ENCODE measurements around the gene USP5. TPM values are rescaled to one million over a fixed set of nuclear protein-coding genes. Genes with fewer than 3 reads are reported as not detected.

The USP5 gene
- total and polyA plus RNA-seq, 3 donors from 2014 or later = 96.1 to 154 (median 97.5) TPM

- H3K27ac ChIP-seq = peak overlapping the region in 1 of 2 donors; percentile 98
- H3K27me3 ChIP-seq = no peaks in the 10 kb centered on the region
- H3K4me1 ChIP-seq = peaks cover 19% of the 10 kb centered on the region
- peak overlapping the region; percentile 68 to 76 for H3K4me3 ChIP-seq
- TF ChIP-seq POLR2A (IDR thresholded peaks at IDR 0.05) = no peak
- TF ChIP-seq CTCF (IDR thresholded peaks at IDR 0.05) = no peak
- WGBS, 2 donors = 35 to 38% methylated on average over 16 of the region's 16 CpGs
- intact Hi-C loops (cut with DNase I; ENCODE audit: low total_unique reads) = no loop called here
- no peaks in the 10 kb centered on the region for H3K36me3 ChIP-seq (ENCODE audit: low read depth, missing control alignments)
- DNase-seq = no peak
- H3K9me3 ChIP-seq = no peaks in the 10 kb centered on the region
Measured at GRCh38 chr12:6850796-6851152, 1.2 kb upstream of the USP5 start.

- Histone ChIP-seq H3K36me3 (ENCODE audit: low read depth, missing control alignments) (no peaks in the 10 kb centered on the region), H3K9me3 (no peaks in the 10 kb centered on the region), H3K4me3 (peak within 1 kb of the TSS; percentile 68 to 76), H3K27me3 (no peaks in the 10 kb centered on the region), H3K4me1 (peaks cover 19% of the 10 kb centered on the region), H3K27ac (peak within 1 kb of the TSS; percentile 83 to 98)
- intact Hi-C loops (cut with DNase I; ENCODE audit: low total_unique reads) = no loop called here
- DNase-seq = peak; percentile 99
- TF ChIP-seq POLR2A (IDR thresholded peaks at IDR 0.05) (peak; percentile 54), CTCF (IDR thresholded peaks at IDR 0.05) (no peak)
- 0 to 1% methylated on average over 37 of the region's 37 CpGs for WGBS, 2 donors
Measured at GRCh38 chr12:6851153-6851920, 613 bp upstream of the USP5 start, which contains the start of gene CDCA3. TSS of gene CDCA3 (minus strand) at chr12:6851286. CDS start at chr12:6850952, 334 bp downstream.

- Histone ChIP-seq H3K4me3 (peak overlapping the region; percentile 68 to 76), H3K27me3 (no peaks in the 10 kb centered on the region), H3K9me3 (no peaks in the 10 kb centered on the region), H3K27ac (peak overlapping the region; percentile 71 to 98), H3K4me1 (peaks cover 19% of the 10 kb centered on the region), H3K36me3 (ENCODE audit: low read depth, missing control alignments) (no peaks in the 10 kb centered on the region)
- TF ChIP-seq CTCF (IDR thresholded peaks at IDR 0.05) (no peak), POLR2A (IDR thresholded peaks at IDR 0.05) (no peak)
- intact Hi-C loops (cut with DNase I; ENCODE audit: low total_unique reads) = no loop called here
- 0% methylated on average over 7 to 18 of the region's 18 CpGs for WGBS, 2 donors
- DNase-seq = peak; percentile 63
Measured at GRCh38 chr12:6852651-6853354, 853 bp downstream of the USP5 start.

- DNase-seq = no peak
- Histone ChIP-seq H3K9me3 (no peaks in the 10 kb centered on the region), H3K27ac (peak overlapping the region; percentile 71 to 98), H3K4me3 (no peak overlapping the region), H3K4me1 (peaks cover 19% of the 10 kb centered on the region), H3K36me3 (ENCODE audit: low read depth, missing control alignments) (no peaks in the 10 kb centered on the region), H3K27me3 (no peaks in the 10 kb centered on the region)
- 3 to 22% methylated on average over 1 of the region's 1 CpG for WGBS, 2 donors
- no peak for TF ChIP-seq CTCF (IDR thresholded peaks at IDR 0.05)
- TF ChIP-seq POLR2A (IDR thresholded peaks at IDR 0.05) = no peak
- intact Hi-C loops (cut with DNase I; ENCODE audit: low total_unique reads) = no loop called here
Measured at GRCh38 chr12:6853626-6854025, 1.7 kb downstream of the USP5 start.

Measured in testis (tissue), 3 donors.